GM10266 (cell line): ENCODE results near the gene C1orf159.

ENCODE experiments used
- DNase-seq: peaks from one replicate; pipeline ENCODE4 v3.0.0; 2012; ENCODE audit errors: extremely low spot score
- TF ChIP-seq, protein P1 (sequence below): IDR thresholded peaks from 2 replicates; pipeline ENCODE4 v1.5.1; 2012; ENCODE audit warnings: mild to moderate bottlenecking, low read depth; ENCODE audit not compliant: control insufficient read depth, insufficient read depth; ENCODE audit errors: missing control alignments

The C1orf159 gene

DNA sequence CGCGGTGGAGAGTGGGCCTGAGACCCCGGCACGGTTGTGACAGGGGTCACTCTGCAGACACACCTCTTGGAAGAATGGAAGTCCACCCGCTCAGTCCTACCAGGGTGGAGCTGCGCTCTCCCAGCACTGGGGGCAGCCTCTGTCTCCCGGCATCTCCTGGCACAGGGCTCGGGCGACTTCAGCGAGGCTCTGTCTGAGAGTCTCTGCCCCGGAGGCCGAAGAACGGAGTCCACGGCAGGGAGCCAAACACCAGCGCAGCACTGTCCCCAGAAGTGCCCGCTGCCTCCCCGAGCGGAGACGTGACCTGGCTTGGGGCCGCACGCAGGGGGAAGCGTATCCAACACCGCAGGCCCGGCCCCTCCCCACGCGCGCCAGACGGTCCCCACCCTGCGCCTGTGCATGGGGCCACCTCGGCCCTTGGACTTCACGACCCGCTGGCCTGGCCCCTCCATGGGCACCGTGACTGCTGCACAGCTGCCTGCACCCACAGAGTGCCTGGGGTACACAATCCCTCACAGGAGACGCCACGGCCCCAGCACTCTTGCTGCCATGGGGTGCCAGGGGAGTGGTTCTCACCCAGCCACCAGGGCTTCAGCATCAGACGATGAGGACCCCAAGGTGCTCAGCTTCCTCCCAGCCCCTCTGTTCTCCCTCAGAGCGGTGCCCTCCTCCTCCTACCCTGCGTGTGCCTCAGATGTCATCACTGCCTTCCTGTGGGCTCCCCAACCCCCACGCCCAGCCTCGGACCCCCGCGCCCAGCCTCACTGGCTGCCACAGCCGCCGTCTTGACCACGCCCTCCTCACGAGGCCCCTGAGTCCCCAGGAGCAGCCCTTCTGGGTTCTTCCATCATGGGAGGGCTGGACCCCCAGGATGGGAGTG is 26.8 kb downstream of the C1orf159 start:
- DNase-seq, result peak; percentile 30
- TF ChIP-seq, protein P1, sequence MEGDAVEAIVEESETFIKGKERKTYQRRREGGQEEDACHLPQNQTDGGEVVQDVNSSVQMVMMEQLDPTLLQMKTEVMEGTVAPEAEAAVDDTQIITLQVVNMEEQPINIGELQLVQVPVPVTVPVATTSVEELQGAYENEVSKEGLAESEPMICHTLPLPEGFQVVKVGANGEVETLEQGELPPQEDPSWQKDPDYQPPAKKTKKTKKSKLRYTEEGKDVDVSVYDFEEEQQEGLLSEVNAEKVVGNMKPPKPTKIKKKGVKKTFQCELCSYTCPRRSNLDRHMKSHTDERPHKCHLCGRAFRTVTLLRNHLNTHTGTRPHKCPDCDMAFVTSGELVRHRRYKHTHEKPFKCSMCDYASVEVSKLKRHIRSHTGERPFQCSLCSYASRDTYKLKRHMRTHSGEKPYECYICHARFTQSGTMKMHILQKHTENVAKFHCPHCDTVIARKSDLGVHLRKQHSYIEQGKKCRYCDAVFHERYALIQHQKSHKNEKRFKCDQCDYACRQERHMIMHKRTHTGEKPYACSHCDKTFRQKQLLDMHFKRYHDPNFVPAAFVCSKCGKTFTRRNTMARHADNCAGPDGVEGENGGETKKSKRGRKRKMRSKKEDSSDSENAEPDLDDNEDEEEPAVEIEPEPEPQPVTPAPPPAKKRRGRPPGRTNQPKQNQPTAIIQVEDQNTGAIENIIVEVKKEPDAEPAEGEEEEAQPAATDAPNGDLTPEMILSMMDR, result no peak

DNA sequence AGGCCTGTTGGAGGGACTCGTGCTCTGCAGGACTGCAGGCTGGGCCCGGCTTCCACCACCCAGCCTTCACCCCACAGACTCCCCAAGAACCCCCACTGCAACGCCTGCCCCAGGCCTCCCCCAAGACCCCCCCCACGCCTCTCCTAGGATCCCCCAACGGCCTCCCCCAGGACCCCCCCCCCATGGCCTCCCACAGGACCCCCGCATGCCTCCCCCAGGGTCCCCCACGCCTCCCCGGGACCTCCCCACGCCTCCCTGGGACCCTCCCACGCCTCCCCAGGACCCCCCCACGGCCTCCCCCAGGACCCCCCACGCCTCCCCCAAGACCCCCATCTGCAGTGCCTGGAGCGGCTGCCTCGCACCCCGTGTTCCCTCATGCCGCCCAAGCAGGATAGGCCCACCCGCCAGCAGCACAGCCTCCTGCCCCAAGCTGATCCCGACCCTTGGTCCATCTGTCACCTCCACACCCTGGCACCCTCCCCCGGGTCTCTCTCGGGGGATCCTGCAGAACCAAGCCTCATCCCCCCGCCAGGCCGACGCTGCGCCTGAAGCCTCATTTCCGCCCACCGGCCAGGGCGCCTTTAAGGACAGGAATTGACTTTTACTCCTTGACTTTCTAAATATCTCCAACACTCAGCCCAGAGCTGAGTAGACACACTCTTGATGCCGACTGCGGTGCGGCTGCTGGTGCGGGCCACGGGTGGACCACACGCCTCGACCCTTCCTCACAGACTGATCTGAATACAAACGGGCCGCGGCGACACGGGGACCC is 27.7 kb downstream of the C1orf159 start:
- TF ChIP-seq, protein P1, result no peak
- DNase-seq, result peak; percentile 45

DNA sequence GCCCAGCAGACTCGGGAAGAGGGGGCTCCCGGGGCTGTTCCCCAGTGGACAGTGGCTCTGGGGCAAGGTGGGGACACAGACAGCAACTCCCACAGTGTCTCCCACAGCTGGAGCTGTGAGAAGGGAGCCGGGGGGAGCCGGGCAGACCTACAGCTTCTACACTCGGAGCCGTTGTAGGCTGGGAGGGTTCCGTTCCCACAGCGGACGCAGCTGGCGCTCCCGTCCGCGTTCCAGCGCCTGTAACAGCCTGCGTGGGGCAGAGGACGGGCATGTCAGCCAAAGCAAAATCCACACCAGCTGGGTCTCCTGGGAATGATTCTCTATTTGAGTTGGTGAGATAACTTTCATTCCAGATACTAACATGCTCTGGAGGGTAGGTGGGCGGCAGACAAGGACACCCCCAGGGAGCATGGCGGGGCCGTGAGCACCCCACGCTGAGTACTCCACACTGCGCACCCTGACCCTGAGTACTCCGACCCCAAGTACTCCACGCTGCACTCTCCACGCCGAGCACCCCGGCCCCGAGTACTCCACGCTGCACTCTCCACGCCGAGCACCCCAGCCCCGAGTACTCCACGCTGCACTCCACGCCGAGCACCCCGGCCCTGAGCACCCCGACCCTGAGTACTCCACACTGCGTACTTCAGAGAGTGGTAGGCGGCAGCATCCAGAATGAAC is 28.4 kb downstream of the C1orf159 start:
- TF ChIP-seq, protein P1, result no peak
- no peak for DNase-seq

DNA sequence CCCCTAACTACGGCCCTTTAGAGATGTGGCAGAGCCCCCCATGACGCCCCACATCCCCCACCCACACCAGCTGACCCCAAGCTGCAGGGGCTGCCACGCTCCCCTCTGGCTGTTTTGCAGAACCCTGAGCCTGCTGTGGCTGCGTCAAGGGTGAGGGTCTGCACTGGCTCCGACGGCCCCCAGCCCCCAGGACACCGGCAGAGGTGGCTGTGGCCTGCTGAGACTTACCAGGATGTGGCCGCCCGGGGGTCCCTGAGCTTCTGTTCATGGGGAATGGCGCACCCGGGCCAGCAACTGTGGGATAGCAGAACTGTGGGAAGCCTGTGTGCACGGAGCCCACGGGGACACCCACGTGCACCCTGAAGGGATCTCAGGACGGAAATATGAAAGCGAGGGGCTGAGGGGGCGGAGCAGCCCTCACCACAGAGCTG is 29.0 kb downstream of the C1orf159 start:
- no peak for DNase-seq
- TF ChIP-seq, protein P1, result no peak

DNA sequence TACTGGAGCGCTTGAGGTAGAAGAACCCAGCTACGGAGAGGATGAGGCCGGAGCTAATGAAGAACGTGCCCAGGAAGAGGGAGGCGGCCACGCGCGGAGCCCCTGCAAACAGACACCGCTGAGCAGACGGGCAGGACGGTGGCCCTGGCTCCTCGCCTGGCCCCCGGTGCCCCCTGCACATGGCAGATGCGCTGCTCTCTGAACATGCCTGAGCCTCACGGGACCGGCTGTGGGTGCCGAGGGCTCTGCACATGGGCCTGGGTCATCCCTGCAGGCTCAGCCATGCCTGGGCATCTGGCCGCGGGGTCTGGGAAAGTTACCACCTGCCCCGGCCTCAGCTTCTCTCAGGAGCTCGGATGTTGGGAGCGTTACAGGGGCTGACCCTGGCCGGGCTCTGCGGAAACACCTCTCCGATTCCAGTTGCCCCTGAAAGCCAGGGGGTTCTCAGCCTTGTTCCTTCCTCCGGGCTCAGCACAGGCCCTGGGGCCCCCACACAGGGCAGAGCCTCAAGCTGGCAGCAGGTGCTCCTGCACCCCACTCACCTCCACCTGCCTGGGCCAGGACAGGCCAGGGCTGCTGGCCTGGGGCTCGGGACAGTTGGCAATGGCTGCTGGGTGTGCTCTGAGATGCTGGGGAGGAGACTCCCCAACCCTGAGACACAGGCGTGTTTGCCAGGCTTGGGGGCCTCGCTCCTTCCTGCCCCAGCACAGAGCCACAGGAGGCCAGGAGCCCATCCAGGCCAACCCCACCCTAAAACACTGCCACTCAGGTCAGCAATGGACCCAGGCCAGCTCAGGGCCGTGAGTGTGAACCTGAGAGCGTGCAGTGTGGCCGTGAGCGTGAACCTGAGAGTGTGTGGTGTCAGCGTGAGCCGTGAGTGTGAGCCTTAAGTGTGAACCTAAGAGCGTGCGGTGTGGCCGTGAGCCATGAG is 29.7 kb downstream of the C1orf159 start:
- no peak for DNase-seq
- TF ChIP-seq, protein P1, result no peak

DNA sequence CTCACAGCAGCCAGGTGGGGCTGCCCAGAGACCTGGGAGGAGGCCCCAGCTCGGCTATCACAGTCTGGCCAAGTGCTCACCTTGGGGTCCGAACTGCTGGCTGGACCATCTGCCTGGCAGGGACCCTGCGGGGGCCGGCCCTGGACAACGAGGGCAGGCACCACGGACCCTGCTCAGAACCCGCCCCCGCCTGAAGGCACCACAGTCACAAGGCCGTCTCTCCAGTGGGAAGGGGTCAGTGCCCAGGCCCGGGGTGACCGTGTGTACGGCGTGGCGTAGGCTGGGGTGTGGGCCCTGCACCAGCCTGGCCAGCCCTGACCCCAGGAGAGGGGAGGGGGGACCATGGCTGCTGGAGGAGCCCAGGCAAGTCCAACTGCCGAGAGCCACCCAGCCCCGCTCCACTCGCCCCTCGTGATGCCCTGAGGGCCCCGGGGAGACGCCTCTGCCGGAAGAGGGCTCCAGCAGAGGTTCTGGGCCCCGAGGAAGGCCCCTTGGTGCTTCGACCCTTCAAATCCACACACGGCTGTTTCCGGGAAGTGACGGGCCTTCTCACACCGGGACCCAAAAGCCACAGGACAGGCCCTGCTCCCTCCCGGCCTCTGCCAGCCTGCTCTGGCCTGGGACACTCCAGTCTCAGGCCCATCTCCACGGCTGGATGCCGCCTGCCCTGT is 30.6 kb downstream of the C1orf159 start:
- TF ChIP-seq, protein P1, result no peak
- no peak for DNase-seq
